ENCODE data around the gene CYP3A5.

CYP3A5 gene

DNA sequence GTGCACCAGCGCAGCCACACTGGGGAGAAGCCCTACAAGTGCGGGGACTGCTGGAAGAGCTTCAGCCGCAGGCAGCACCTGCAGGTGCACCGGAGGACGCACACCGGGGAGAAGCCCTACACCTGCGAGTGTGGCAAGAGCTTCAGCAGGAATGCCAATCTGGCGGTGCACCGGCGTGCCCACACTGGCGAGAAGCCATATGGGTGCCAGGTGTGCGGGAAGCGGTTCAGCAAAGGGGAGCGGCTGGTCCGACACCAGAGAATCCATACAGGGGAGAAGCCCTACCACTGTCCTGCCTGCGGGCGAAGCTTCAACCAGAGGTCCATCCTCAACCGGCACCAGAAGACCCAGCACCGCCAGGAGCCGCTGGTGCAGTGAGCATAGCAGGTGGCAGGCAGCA lies 50.2 kb downstream of the CYP3A5 start:
- H3K4me3 ChIP-seq (ENCODE audit: low read depth, low read length): no peak overlapping the region
- TF ChIP-seq, protein P1, sequence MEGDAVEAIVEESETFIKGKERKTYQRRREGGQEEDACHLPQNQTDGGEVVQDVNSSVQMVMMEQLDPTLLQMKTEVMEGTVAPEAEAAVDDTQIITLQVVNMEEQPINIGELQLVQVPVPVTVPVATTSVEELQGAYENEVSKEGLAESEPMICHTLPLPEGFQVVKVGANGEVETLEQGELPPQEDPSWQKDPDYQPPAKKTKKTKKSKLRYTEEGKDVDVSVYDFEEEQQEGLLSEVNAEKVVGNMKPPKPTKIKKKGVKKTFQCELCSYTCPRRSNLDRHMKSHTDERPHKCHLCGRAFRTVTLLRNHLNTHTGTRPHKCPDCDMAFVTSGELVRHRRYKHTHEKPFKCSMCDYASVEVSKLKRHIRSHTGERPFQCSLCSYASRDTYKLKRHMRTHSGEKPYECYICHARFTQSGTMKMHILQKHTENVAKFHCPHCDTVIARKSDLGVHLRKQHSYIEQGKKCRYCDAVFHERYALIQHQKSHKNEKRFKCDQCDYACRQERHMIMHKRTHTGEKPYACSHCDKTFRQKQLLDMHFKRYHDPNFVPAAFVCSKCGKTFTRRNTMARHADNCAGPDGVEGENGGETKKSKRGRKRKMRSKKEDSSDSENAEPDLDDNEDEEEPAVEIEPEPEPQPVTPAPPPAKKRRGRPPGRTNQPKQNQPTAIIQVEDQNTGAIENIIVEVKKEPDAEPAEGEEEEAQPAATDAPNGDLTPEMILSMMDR (conservative IDR thresholded peaks at IDR 0.05; ENCODE audit: low read depth, low read length): no peak
- no peak for DNase-seq (ENCODE audit: low read depth)

- DNase-seq (ENCODE audit: low read depth): no peak
- no peak overlapping the region for H3K4me3 ChIP-seq (ENCODE audit: low read depth, low read length)
- TF ChIP-seq, protein P1 (conservative IDR thresholded peaks at IDR 0.05; ENCODE audit: low read depth, low read length): no peak
Measured at GRCh38 chr7:99628471-99629465, 51.0 kb downstream of the CYP3A5 start.

- TF ChIP-seq, protein P1 (conservative IDR thresholded peaks at IDR 0.05; ENCODE audit: low read depth, low read length): no peak
- no peak for DNase-seq (ENCODE audit: low read depth)
- H3K4me3 ChIP-seq (ENCODE audit: low read depth, low read length): no peak overlapping the region
Measured at GRCh38 chr7:99627513-99627912, 52.3 kb downstream of the CYP3A5 start.

DNA sequence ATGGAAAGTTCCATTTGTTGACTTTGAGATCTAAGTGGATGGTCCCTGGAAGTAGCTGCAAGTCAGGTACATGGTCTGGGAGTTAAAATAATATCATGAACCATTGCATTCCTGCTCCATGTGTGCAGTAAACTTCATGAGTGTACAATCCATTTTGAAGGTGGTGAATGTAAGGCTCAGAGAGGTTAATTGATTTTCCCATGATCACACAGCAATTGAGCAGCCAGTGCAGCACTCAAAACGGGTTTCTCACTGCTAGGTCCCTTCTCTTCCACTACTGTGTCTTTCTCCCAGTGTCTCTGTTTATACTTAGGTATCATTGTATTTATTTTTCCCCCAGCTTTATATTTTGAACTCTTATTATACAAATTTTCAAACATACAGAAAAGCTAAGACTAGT lies 53.1 kb downstream of the CYP3A5 start:
- TF ChIP-seq, protein P1 (conservative IDR thresholded peaks at IDR 0.05; ENCODE audit: low read depth, low read length): no peak
- no peak for DNase-seq (ENCODE audit: low read depth)
- H3K4me3 ChIP-seq (ENCODE audit: low read depth, low read length): no peak overlapping the region

- H3K4me3 ChIP-seq (ENCODE audit: low read depth, low read length): no peak overlapping the region
- TF ChIP-seq, protein P1 (conservative IDR thresholded peaks at IDR 0.05; ENCODE audit: low read depth, low read length): no peak
- DNase-seq (ENCODE audit: low read depth): no peak
Measured at GRCh38 chr7:99625961-99626360, 53.8 kb downstream of the CYP3A5 start.

DNA sequence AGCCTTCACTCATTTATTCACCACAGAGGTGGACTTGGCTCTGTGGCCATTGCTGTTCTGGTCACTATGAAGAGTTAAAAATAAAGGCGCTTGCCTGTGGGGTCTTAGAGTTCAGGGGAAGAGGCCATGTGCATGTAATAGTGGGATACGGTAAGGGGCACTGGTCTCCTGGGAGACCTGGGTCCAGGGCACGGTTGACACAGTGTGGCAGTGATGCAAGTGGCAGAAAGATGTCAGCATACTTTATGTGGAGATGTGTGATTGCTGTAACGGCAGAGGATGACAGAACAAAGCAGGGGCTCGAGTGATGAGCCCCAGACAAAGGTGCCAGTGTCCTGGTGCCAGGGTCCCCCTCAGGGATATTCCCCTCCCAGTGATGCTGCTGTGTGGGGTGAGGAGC lies 54.5 kb downstream of the CYP3A5 start:
- TF ChIP-seq, protein P1 (conservative IDR thresholded peaks at IDR 0.05; ENCODE audit: low read depth, low read length): no peak
- no peak overlapping the region for H3K4me3 ChIP-seq (ENCODE audit: low read depth, low read length)
- no peak for DNase-seq (ENCODE audit: low read depth)

DNA sequence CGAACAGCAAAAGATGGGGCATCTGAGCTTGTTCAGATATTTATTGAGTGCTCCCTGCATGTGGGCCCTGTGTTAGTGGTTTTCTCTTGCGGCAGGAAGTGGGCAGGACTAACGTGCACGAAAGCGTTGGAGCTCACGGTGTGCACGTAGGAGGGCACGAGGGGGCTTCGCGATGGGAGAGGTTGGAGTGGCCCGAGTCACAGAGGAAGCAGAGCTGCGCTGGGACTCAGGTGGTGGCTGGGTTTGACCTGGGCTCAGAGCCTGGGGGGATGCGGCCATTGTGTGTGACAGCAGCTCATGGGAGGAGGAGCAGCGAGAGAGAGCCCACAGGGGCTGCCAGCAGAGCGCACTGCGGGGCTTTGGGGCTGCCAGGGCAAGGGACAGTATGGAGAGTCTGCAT lies 55.3 kb downstream of the CYP3A5 start:
- H3K4me3 ChIP-seq (ENCODE audit: low read depth, low read length): no peak overlapping the region
- no peak for DNase-seq (ENCODE audit: low read depth)
- TF ChIP-seq, protein P1 (conservative IDR thresholded peaks at IDR 0.05; ENCODE audit: low read depth, low read length): no peak
